ENCODE data around the gene ARL2.
A peak's percentile ranks its signal among the peaks of the same experiment; 100 is the strongest.

The ARL2 gene

DNA sequence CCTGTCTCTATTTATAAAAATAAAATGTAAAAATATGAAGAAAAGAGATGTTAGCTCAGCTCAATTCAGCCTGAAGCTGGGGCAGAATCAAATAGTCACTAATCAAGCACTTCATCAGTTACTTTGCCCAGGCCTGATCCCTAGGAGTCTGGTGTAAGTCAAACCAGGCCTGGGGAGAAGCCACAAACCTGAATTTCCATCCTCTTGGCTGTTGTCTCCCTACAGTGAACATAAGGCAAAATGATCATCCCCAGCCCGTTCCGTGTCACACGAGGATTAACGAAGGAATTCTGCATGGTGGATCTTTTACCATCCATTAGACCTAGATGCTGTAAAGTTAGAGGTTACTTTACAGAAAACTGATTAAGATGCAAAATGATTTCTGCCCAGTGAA is 50.9 kb downstream of the ARL2 start:
- Histone ChIP-seq H3K27me3 (ENCODE audit: insufficient read depth, low read length, poor library complexity) (no peaks in the 10 kb centered on the region), H4K5ac (ENCODE audit: low read length) (no peak overlapping the region), H3K4ac (ENCODE audit: low read depth, low read length) (no peak overlapping the region), H2AK5ac (ENCODE audit: low read length) (no peak overlapping the region), H3K79me1 (ENCODE audit: low read length) (no peaks in the 10 kb centered on the region), H3K56ac (ENCODE audit: low read length) (no peak overlapping the region), H3K18ac (ENCODE audit: low read length) (no peak overlapping the region), H2BK120ac (ENCODE audit: low read depth, low read length) (no peak overlapping the region), H3K23ac (ENCODE audit: low read length) (no peak overlapping the region), H3K79me2 (ENCODE audit: control insufficient read depth, insufficient read depth, low read length) (no peaks in the 10 kb centered on the region), H3K36me3 (ENCODE audit: control insufficient read depth, insufficient read depth, low read length) (no peaks in the 10 kb centered on the region), H3K9ac (ENCODE audit: low read length) (no peak overlapping the region), H3K4me1 (ENCODE audit: control insufficient read depth, low read depth, low read length) (no peaks in the 10 kb centered on the region), H2BK15ac (replicated peaks; ENCODE audit: low read depth) (no peak overlapping the region), H4K8ac (ENCODE audit: low read depth, low read length) (no peak overlapping the region), H3K4me3 (ENCODE audit: low read length) (no peak overlapping the region), H3K27ac (ENCODE audit: low read depth, low read length) (no peak overlapping the region), H2BK5ac (ENCODE audit: low read length) (no peak overlapping the region), H3K4me2 (ENCODE audit: low read length) (no peak overlapping the region)
- whole genome bisulfite sequencing (ENCODE audit: extremely low coverage, insufficient coverage, low lambda C conversion rate): no CpG with 5 or more reads among the region's 4 CpGs
- DNase-seq: no peak

DNA sequence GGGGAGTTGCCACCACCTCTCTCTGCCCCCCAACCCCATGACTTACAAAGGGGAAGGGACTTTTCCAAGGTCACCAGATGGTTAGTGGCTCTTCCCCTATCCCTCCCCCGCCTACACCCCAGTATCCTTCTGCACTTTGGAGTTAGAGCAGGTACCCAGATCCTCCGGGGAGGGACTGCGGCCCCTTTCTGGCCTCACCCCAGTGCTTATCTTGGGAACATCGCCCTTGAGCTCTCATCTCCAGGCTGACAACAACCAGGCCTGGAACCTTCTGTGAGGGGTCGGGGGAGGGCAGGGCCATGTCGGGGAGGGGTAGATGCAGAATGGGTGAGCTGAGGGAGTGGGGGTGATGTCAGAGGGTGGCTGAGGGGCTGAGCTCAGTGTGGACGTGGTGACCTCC is 51.9 kb downstream of the ARL2 start:
- H3K27me3 ChIP-seq (ENCODE audit: insufficient read depth, low read length, poor library complexity): no peaks in the 10 kb centered on the region
- no peak overlapping the region for H3K23ac ChIP-seq (ENCODE audit: low read length)
- DNase-seq: no peak
- H2BK15ac ChIP-seq (replicated peaks; ENCODE audit: low read depth): no peak overlapping the region
- no peak overlapping the region for H4K8ac ChIP-seq (ENCODE audit: low read depth, low read length)
- H3K18ac ChIP-seq (ENCODE audit: low read length): no peak overlapping the region
- no peak overlapping the region for H4K5ac ChIP-seq (ENCODE audit: low read length)
- no peak overlapping the region for H3K9ac ChIP-seq (ENCODE audit: low read length)
- no peaks in the 10 kb centered on the region for H3K4me1 ChIP-seq (ENCODE audit: control insufficient read depth, low read depth, low read length)
- H2BK5ac ChIP-seq (ENCODE audit: low read length): no peak overlapping the region
- H2BK120ac ChIP-seq (ENCODE audit: low read depth, low read length): no peak overlapping the region
- no peaks in the 10 kb centered on the region for H3K36me3 ChIP-seq (ENCODE audit: control insufficient read depth, insufficient read depth, low read length)
- no peak overlapping the region for H3K4me3 ChIP-seq (ENCODE audit: low read length)
- H2AK5ac ChIP-seq (ENCODE audit: low read length): no peak overlapping the region
- H3K4me2 ChIP-seq (ENCODE audit: low read length): no peak overlapping the region
- H3K4ac ChIP-seq (ENCODE audit: low read depth, low read length): no peak overlapping the region
- no peak overlapping the region for H3K27ac ChIP-seq (ENCODE audit: low read depth, low read length)
- H3K56ac ChIP-seq (ENCODE audit: low read length): peak overlapping the region; percentile 25
- no peaks in the 10 kb centered on the region for H3K79me2 ChIP-seq (ENCODE audit: control insufficient read depth, insufficient read depth, low read length)
- no peaks in the 10 kb centered on the region for H3K79me1 ChIP-seq (ENCODE audit: low read length)
- WGBS (ENCODE audit: extremely low coverage, insufficient coverage, low lambda C conversion rate): no CpG with 5 or more reads among the region's 7 CpGs

DNA sequence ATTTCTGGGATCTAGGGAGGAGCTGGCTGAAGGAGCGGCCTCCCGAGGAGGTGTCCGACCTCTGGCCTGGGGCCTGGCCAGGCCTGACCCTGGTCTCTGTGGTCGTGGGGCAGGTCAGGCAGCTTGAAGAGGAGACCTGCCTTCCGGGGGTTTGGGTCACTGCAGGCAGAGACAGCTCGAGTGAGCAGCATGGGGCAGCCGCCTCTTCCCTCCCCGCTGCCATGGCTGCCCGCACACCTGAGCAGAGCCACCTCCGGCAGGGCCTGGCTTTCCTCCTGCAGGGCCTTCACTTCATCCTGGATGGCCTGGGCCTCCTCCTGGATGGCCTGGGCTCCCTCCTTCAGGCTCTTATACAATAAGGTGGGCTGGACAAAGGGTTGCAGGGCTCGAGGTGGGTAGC is 52.4 kb downstream of the ARL2 start:
- no peak overlapping the region for H3K18ac ChIP-seq (ENCODE audit: low read length)
- no peak for DNase-seq
- peak overlapping the region; percentile 60 for H3K56ac ChIP-seq (ENCODE audit: low read length)
- no peak overlapping the region for H3K23ac ChIP-seq (ENCODE audit: low read length)
- H2BK120ac ChIP-seq (ENCODE audit: low read depth, low read length): no peak overlapping the region
- H3K36me3 ChIP-seq (ENCODE audit: control insufficient read depth, insufficient read depth, low read length): no peaks in the 10 kb centered on the region
- H2AK5ac ChIP-seq (ENCODE audit: low read length): no peak overlapping the region
- no peak overlapping the region for H3K9ac ChIP-seq (ENCODE audit: low read length)
- H3K4me3 ChIP-seq (ENCODE audit: low read length): no peak overlapping the region
- H3K27ac ChIP-seq (ENCODE audit: low read depth, low read length): no peak overlapping the region
- no peaks in the 10 kb centered on the region for H3K27me3 ChIP-seq (ENCODE audit: insufficient read depth, low read length, poor library complexity)
- no peak overlapping the region for H2BK15ac ChIP-seq (replicated peaks; ENCODE audit: low read depth)
- H2BK5ac ChIP-seq (ENCODE audit: low read length): no peak overlapping the region
- H3K79me1 ChIP-seq (ENCODE audit: low read length): no peaks in the 10 kb centered on the region
- H4K8ac ChIP-seq (ENCODE audit: low read depth, low read length): no peak overlapping the region
- no peak overlapping the region for H3K4ac ChIP-seq (ENCODE audit: low read depth, low read length)
- H4K5ac ChIP-seq (ENCODE audit: low read length): no peak overlapping the region
- H3K79me2 ChIP-seq (ENCODE audit: control insufficient read depth, insufficient read depth, low read length): no peaks in the 10 kb centered on the region
- WGBS (ENCODE audit: extremely low coverage, insufficient coverage, low lambda C conversion rate): no CpG with 5 or more reads among the region's 11 CpGs
- no peaks in the 10 kb centered on the region for H3K4me1 ChIP-seq (ENCODE audit: control insufficient read depth, low read depth, low read length)
- no peak overlapping the region for H3K4me2 ChIP-seq (ENCODE audit: low read length)

DNA sequence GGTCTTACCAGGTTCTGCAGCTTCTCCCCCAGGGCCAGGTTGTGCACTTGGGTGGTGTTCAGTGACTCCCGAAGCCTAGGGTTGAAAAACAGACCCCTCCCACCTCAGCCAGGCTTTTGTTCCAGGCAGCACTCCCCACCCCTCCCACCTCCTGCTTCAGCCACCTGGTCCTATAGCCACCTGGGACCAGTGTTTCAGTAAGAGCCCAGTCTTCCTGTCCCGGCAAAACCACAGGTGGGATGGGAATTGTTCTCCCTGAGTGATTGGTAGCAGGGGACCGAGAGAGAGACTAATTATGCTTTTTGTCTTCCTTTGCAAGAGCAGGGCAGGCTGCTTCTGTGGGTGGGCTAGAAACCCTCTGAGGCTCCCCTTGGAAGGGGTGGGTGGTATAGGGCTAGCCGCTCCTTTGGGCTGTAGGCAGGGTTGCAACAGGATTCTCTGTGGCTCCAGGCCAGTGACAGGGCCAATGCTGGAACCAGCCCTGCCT is 52.9 kb downstream of the ARL2 start:
- Histone ChIP-seq H3K4me1 (ENCODE audit: control insufficient read depth, low read depth, low read length) (no peaks in the 10 kb centered on the region), H3K36me3 (ENCODE audit: control insufficient read depth, insufficient read depth, low read length) (no peaks in the 10 kb centered on the region), H3K27ac (ENCODE audit: low read depth, low read length) (no peak overlapping the region), H3K79me1 (ENCODE audit: low read length) (no peaks in the 10 kb centered on the region), H2AK5ac (ENCODE audit: low read length) (no peak overlapping the region), H3K79me2 (ENCODE audit: control insufficient read depth, insufficient read depth, low read length) (no peaks in the 10 kb centered on the region), H3K18ac (ENCODE audit: low read length) (no peak overlapping the region), H3K4ac (ENCODE audit: low read depth, low read length) (no peak overlapping the region), H3K23ac (ENCODE audit: low read length) (no peak overlapping the region), H4K8ac (ENCODE audit: low read depth, low read length) (no peak overlapping the region), H3K56ac (ENCODE audit: low read length) (peak overlapping the region; percentile 60), H3K9ac (ENCODE audit: low read length) (no peak overlapping the region), H3K4me2 (ENCODE audit: low read length) (no peak overlapping the region), H2BK15ac (replicated peaks; ENCODE audit: low read depth) (no peak overlapping the region), H3K27me3 (ENCODE audit: insufficient read depth, low read length, poor library complexity) (no peaks in the 10 kb centered on the region), H3K4me3 (ENCODE audit: low read length) (no peak overlapping the region), H4K5ac (ENCODE audit: low read length) (no peak overlapping the region), H2BK5ac (ENCODE audit: low read length) (no peak overlapping the region), H2BK120ac (ENCODE audit: low read depth, low read length) (no peak overlapping the region)
- no peak for DNase-seq
- no CpG with 5 or more reads among the region's 4 CpGs for WGBS (ENCODE audit: extremely low coverage, insufficient coverage, low lambda C conversion rate)

DNA sequence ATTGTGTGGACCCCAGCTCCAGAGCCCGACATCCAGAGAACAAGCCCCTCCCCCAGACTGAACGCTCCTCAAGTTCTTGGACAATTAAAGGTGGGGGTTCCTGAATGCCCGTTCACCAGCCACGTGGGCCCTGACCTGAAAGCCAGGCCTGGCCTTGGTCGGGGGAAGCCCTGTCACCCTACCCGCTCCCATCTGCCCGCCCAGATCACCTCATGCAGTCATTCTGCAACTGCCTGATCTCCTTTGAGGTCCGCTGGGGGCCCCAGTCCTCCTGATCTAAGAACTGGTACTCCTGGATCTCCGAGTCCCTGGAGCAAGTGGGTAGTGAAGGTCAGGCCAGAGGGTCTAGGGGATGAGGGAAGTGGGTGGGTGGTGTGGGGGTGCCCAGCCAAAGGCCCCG is 53.5 kb downstream of the ARL2 start:
- Histone ChIP-seq H2BK15ac (replicated peaks; ENCODE audit: low read depth) (no peak overlapping the region), H2AK5ac (ENCODE audit: low read length) (no peak overlapping the region), H3K4ac (ENCODE audit: low read depth, low read length) (no peak overlapping the region), H2BK5ac (ENCODE audit: low read length) (no peak overlapping the region), H3K56ac (ENCODE audit: low read length) (no peak overlapping the region), H3K9ac (ENCODE audit: low read length) (no peak overlapping the region), H3K36me3 (ENCODE audit: control insufficient read depth, insufficient read depth, low read length) (no peaks in the 10 kb centered on the region), H3K79me1 (ENCODE audit: low read length) (no peaks in the 10 kb centered on the region), H3K18ac (ENCODE audit: low read length) (no peak overlapping the region), H4K5ac (ENCODE audit: low read length) (no peak overlapping the region), H3K23ac (ENCODE audit: low read length) (no peak overlapping the region), H3K27me3 (ENCODE audit: insufficient read depth, low read length, poor library complexity) (no peaks in the 10 kb centered on the region), H3K27ac (ENCODE audit: low read depth, low read length) (no peak overlapping the region), H3K4me3 (ENCODE audit: low read length) (no peak overlapping the region), H4K8ac (ENCODE audit: low read depth, low read length) (no peak overlapping the region), H3K4me1 (ENCODE audit: control insufficient read depth, low read depth, low read length) (no peaks in the 10 kb centered on the region), H3K4me2 (ENCODE audit: low read length) (no peak overlapping the region), H2BK120ac (ENCODE audit: low read depth, low read length) (no peak overlapping the region), H3K79me2 (ENCODE audit: control insufficient read depth, insufficient read depth, low read length) (no peaks in the 10 kb centered on the region)
- no peak for DNase-seq
- WGBS (ENCODE audit: extremely low coverage, insufficient coverage, low lambda C conversion rate): no CpG with 5 or more reads among the region's 10 CpGs

DNA sequence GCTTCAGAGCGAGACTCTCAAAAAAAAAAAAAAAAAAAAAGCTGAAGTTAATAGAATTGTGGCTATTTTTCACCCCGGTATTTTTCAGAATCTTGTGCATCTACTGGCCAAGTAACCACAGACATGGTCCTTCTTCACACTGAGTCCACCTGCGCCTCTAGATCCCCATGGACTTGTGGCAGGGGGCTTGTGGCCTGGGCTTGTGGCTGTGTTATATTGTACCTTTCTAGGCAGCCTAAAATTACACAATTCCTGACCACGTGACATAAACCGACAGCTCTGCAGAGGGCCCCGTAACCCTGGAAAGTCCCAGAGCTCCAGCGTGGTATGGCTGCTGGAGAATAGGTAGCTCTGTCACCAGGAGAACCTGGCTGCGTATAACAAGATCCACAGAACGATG is 55.3 kb downstream of the ARL2 start:
- Histone ChIP-seq H3K79me2 (ENCODE audit: control insufficient read depth, insufficient read depth, low read length) (no peaks in the 10 kb centered on the region), H2BK15ac (replicated peaks; ENCODE audit: low read depth) (no peak overlapping the region), H2BK120ac (ENCODE audit: low read depth, low read length) (no peak overlapping the region), H3K27me3 (ENCODE audit: insufficient read depth, low read length, poor library complexity) (no peaks in the 10 kb centered on the region), H3K79me1 (ENCODE audit: low read length) (no peaks in the 10 kb centered on the region), H3K4me3 (ENCODE audit: low read length) (no peak overlapping the region), H3K4ac (ENCODE audit: low read depth, low read length) (no peak overlapping the region), H3K23ac (ENCODE audit: low read length) (no peak overlapping the region), H2BK5ac (ENCODE audit: low read length) (no peak overlapping the region), H4K8ac (ENCODE audit: low read depth, low read length) (no peak overlapping the region), H3K4me2 (ENCODE audit: low read length) (no peak overlapping the region), H3K4me1 (ENCODE audit: control insufficient read depth, low read depth, low read length) (no peaks in the 10 kb centered on the region), H2AK5ac (ENCODE audit: low read length) (no peak overlapping the region), H3K18ac (ENCODE audit: low read length) (no peak overlapping the region), H3K27ac (ENCODE audit: low read depth, low read length) (no peak overlapping the region), H3K9ac (ENCODE audit: low read length) (no peak overlapping the region), H3K36me3 (ENCODE audit: control insufficient read depth, insufficient read depth, low read length) (no peaks in the 10 kb centered on the region), H3K56ac (ENCODE audit: low read length) (no peak overlapping the region), H4K5ac (ENCODE audit: low read length) (no peak overlapping the region)
- WGBS (ENCODE audit: extremely low coverage, insufficient coverage, low lambda C conversion rate): no CpG with 5 or more reads among the region's 9 CpGs
- no peak for DNase-seq

Measured in mesendoderm (in vitro differentiated cells).